ENCODE measurements around the gene IMPACT. TPM values are rescaled to one million over a fixed set of nuclear protein-coding genes. Genes with fewer than 3 reads are reported as not detected.

Gene IMPACT
- total RNA-seq, 1 donor from 2014 or later = 11.6 TPM

DNA sequence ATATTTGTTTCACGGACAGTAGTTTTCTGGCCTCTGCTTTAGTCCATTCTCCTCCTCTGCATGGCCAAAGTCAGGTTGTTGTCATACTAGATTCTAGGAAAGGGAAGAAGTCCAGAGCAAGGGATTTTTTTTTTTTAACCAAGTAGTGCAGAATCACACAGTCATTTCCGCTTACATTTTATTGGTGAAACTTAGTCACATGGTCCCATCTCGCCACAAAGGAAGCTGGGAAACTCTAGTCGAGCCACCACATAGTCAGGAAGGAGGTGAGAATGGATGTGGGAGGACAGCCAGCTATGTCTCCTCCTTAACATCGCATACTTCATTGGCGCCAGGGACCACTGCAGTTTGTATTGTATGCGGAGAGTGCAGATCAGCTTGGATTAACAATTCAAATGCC is 44.3 kb downstream of the IMPACT start:
- Mint-ChIP-seq H3K27ac (ENCODE audit: unreplicated experiment) (no peak overlapping the region), H3K4me1 (ENCODE audit: low read depth, unreplicated experiment) (peaks cover 3% of the 10 kb centered on the region), H3K27me3 (ENCODE audit: unreplicated experiment) (peaks cover 6% of the 10 kb centered on the region), H3K36me3 (ENCODE audit: unreplicated experiment) (no peaks in the 10 kb centered on the region), H3K9me3 (ENCODE audit: unreplicated experiment) (no peaks in the 10 kb centered on the region), H3K4me3 (ENCODE audit: unreplicated experiment) (no peak overlapping the region)
- TF ChIP-seq, protein P1, sequence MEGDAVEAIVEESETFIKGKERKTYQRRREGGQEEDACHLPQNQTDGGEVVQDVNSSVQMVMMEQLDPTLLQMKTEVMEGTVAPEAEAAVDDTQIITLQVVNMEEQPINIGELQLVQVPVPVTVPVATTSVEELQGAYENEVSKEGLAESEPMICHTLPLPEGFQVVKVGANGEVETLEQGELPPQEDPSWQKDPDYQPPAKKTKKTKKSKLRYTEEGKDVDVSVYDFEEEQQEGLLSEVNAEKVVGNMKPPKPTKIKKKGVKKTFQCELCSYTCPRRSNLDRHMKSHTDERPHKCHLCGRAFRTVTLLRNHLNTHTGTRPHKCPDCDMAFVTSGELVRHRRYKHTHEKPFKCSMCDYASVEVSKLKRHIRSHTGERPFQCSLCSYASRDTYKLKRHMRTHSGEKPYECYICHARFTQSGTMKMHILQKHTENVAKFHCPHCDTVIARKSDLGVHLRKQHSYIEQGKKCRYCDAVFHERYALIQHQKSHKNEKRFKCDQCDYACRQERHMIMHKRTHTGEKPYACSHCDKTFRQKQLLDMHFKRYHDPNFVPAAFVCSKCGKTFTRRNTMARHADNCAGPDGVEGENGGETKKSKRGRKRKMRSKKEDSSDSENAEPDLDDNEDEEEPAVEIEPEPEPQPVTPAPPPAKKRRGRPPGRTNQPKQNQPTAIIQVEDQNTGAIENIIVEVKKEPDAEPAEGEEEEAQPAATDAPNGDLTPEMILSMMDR (IDR thresholded peaks at IDR 0.05; ENCODE audit: partially characterized antibody, unreplicated experiment) = no peak
- DNase-seq = no peak

GRCh38 chr18:24472591-24472990 is 46.1 kb downstream of the IMPACT start:
- Mint-ChIP-seq H3K4me3 (ENCODE audit: unreplicated experiment) (no peak overlapping the region), H3K4me1 (ENCODE audit: low read depth, unreplicated experiment) (peaks cover 3% of the 10 kb centered on the region), H3K36me3 (ENCODE audit: unreplicated experiment) (no peaks in the 10 kb centered on the region), H3K27ac (ENCODE audit: unreplicated experiment) (no peak overlapping the region), H3K9me3 (ENCODE audit: unreplicated experiment) (no peaks in the 10 kb centered on the region), H3K27me3 (ENCODE audit: unreplicated experiment) (peaks cover 5% of the 10 kb centered on the region)
- DNase-seq = no peak
- TF ChIP-seq, protein P1 (IDR thresholded peaks at IDR 0.05; ENCODE audit: partially characterized antibody, unreplicated experiment) = no peak

GRCh38 chr18:24474406-24474805 is 47.9 kb downstream of the IMPACT start:
- no peak overlapping the region for H3K4me3 Mint-ChIP-seq (ENCODE audit: unreplicated experiment)
- DNase-seq = no peak
- peaks cover 5% of the 10 kb centered on the region for H3K27me3 Mint-ChIP-seq (ENCODE audit: unreplicated experiment)
- no peaks in the 10 kb centered on the region for H3K9me3 Mint-ChIP-seq (ENCODE audit: unreplicated experiment)
- TF ChIP-seq, protein P1 (IDR thresholded peaks at IDR 0.05; ENCODE audit: partially characterized antibody, unreplicated experiment) = no peak
- peaks cover 3% of the 10 kb centered on the region for H3K4me1 Mint-ChIP-seq (ENCODE audit: low read depth, unreplicated experiment)
- no peaks in the 10 kb centered on the region for H3K36me3 Mint-ChIP-seq (ENCODE audit: unreplicated experiment)
- no peak overlapping the region for H3K27ac Mint-ChIP-seq (ENCODE audit: unreplicated experiment)

- no peak for DNase-seq
- H3K4me3 Mint-ChIP-seq (ENCODE audit: unreplicated experiment) = no peak overlapping the region
- H3K9me3 Mint-ChIP-seq (ENCODE audit: unreplicated experiment) = no peaks in the 10 kb centered on the region
Observed at GRCh38 chr18:24475926-24476589, 49.6 kb downstream of the IMPACT start.

DNA sequence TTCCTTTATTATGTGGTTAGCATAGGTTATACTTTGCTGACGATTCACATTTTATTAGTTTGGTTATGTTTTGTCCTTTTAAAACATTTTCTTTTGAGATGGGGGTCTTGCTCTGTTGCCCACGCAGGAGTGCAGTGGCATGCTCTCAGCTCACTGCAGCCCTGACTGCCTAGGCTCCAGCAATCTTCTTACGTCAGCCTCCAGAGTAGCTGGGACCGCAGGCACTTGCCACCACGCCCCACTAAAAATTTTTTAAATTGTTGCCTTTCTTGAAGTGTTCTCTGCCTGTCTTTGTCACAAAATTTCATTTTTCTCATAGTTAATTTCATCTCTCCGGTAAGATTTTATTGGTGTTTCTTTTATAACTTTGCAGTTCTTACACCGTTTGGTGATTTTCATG is 52.9 kb downstream of the IMPACT start:
- Mint-ChIP-seq H3K27ac (ENCODE audit: unreplicated experiment) (no peak overlapping the region), H3K27me3 (ENCODE audit: unreplicated experiment) (peaks cover 4% of the 10 kb centered on the region), H3K9me3 (ENCODE audit: unreplicated experiment) (peaks cover 6% of the 10 kb centered on the region), H3K4me1 (ENCODE audit: low read depth, unreplicated experiment) (peaks cover 10% of the 10 kb centered on the region), H3K4me3 (ENCODE audit: unreplicated experiment) (no peak overlapping the region), H3K36me3 (ENCODE audit: unreplicated experiment) (peaks cover 4% of the 10 kb centered on the region)
- DNase-seq = no peak
- TF ChIP-seq, protein P1 (IDR thresholded peaks at IDR 0.05; ENCODE audit: partially characterized antibody, unreplicated experiment) = no peak

More at GRCh38 chr18:24475926-24476589, 49.6 kb downstream of the IMPACT start:
- no peak overlapping the region for H3K27ac Mint-ChIP-seq (ENCODE audit: unreplicated experiment)
- peaks cover 2% of the 10 kb centered on the region for H3K27me3 Mint-ChIP-seq (ENCODE audit: unreplicated experiment)
- peaks cover 4% of the 10 kb centered on the region for H3K36me3 Mint-ChIP-seq (ENCODE audit: unreplicated experiment)
- TF ChIP-seq, protein P1 (IDR thresholded peaks at IDR 0.05; ENCODE audit: partially characterized antibody, unreplicated experiment) = no peak
- H3K4me1 Mint-ChIP-seq (ENCODE audit: low read depth, unreplicated experiment) = peaks cover 3% of the 10 kb centered on the region

All from glutamatergic neuron (in vitro differentiated cells).